Measurements from ENCODE around the gene ZNF2.

The ZNF2 gene

DNA sequence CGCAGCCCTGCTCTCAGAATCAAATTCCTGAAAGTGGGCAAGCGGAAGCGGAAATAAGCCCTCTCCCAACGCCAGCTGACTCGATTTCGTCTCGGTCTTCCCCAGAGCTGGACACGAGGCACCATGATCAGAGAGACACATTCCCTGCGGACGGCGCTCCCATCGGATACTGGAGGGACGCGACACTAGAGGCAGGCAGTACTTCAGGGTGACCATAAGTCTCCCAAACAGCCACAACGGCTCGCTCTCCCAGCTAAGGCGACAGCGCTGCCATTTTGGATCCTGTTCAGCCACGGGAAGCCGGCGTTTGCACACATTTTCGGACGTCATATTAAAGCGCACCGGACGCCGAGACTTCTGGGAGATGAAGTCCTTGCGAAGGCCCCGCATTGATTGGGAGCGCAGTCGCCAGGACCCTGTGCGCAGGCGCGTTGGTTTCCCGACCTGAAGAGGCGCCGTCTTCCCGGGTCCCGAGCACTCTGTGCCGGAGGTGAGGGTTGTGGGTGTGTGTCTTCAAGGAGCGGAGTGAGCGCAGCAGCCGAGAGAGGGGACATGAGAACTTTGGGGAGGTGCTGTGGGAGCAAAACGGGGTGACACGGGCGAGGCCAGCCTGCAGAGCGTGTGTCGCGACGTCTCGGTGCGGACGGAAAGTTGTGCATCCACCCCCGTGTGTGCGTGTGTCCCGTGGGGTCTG is at the start of gene ZNF2:
Gene ZNF2, plus strand, starts transcription at position 439 of the 694 bp plus-strand sequence. CDS start 10,418 bp downstream, outside the sequence.
- DNase-seq, result peak; percentile 97

GRCh38 chr2:95121093-95121406 is 44.6 kb upstream of the ZNF2 start:
- DNase-seq, result no peak

- DNase-seq, result peak; percentile 94
These were observed 44.0 kb upstream of the ZNF2 start, which contains the start of gene MRPS5 for GRCh38 chr2:95121407-95122196. Gene MRPS5 (minus strand): TSS chr2:95121808. CDS start chr2:95121791, 17 bp downstream.

DNA sequence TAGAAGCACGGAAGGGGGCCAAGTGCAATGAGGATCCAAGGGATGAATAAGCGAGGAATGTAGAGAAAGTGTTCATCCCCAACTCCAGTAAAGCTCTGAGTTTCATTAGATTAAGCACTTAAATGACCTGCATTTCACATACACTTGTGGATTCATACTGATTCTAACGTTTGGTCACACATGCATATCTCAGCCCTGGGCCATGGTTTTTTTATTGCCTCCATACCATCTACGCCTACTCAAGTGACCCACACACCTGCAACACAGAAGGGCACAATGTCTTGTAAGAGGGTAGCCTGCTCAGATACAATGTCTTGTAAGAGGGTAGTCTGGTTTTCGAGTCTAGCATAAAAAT is 43.4 kb upstream of the ZNF2 start:
- DNase-seq, result no peak

GRCh38 chr2:95138702-95139101 is 26.9 kb upstream of the ZNF2 start:
- no peak for DNase-seq

GRCh38 chr2:95143838-95144237 is 21.8 kb upstream of the ZNF2 start:
- DNase-seq, result no peak

- DNase-seq, result no peak
These were observed 16.1 kb upstream of the ZNF2 start for GRCh38 chr2:95149397-95149984.

DNA sequence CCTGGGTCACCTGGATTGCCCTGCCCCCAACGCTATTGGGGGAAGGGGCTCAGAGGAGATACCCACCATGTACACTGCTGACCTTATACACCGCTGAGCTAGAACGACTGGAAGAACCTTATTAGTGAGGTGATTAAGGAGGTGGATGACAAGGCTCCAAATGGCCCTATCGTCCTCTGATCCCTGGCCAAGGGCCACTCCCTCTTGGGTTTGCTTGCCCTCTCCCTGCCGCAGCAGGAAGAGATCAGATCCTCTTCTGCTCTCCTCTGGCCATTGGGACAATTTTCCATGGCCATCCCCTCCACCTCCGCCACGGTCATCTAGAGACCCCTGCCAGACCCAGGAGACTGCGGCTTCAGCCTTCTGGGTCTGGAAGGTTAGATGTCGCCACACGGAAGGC is 7.2 kb upstream of the ZNF2 start:
- DNase-seq, result no peak

DNA sequence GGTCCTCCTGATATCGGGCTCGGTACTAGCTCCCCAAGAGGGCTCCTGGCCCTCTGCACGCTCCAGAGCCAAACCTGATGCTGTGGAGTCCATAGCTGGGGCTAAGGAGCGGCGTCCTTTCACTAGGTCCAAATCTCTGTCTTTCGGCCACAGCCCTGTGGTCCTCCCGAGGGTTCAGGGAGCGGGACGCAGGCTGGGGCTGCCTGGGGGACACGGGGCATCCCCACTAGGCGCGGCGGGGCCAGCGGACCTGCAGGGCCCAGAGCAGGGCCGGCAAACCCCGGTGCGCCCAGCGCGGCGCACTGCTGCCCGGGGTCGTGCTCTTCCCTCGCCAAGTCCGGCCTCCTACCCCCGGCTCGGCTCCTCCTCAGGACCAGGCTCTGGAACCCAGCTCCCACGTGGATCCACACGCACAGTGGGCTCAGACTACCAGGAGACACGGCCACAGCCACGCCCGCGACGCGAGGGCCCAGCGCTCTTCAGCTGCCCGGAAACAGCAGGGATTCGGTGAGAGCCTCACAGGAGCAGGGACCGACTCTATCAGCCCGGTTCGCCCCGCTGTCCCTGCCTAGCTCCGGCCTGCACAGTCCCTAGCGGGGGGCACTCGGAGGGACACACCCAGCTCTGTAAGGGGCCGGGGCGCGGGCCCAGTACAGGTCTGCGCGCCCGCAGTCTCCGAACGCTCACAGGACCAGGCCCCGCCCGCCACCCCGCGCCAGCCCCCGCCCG is 6.6 kb upstream of the ZNF2 start:
- peak; percentile 38 for DNase-seq

DNA sequence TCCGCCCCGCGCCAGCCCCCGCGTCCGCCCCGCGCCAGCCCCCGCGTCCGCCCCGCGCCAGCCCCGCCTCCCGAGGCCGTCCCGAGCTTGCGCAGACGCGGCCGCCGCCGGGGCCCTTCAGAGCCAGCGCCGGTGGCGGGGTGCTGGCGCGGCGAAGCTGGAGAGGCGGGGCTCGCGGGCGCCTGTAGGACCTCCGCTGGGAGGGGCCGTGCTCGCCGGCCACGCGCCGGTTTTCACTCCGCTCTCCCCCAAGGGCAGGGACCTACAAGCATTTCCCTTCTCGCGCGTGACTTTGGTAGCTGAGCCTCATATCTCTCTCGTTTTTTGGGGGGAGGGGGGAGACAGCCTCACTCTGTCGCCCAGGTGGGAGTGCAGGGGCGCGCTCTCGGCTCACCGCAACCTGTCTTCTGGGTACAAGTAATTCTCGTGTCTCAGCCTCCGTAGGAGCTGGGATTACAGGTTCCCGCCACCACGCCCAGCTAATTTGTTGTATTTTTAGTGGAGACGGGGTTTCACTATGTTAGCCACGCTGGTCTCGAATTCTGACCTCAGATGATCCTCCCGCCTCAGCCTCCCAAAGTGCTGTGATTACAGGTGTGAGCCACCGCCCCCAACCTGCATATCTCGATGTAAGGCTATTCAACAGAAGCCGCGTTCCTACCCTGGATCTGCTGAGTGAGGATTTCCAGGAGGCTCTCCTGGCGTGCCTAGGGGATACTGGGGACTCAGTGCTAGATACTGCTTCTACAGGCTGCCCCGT is 5.7 kb upstream of the ZNF2 start, which contains the start of gene ZNF514:
Gene ZNF514, minus strand, starts transcription at position 159 of the 760 bp plus-strand sequence. CDS start 6,595 bp downstream, outside the sequence.
- DNase-seq, result peak; percentile 74

- no peak for DNase-seq
These were observed 609 bp upstream of the ZNF2 start for GRCh38 chr2:95165030-95165370.

- DNase-seq, result no peak
These were observed 605 bp downstream of the ZNF2 start for GRCh38 chr2:95166065-95166763.

- no peak for DNase-seq
These were observed 6.3 kb downstream of the ZNF2 start for GRCh38 chr2:95171902-95172301.

DNA sequence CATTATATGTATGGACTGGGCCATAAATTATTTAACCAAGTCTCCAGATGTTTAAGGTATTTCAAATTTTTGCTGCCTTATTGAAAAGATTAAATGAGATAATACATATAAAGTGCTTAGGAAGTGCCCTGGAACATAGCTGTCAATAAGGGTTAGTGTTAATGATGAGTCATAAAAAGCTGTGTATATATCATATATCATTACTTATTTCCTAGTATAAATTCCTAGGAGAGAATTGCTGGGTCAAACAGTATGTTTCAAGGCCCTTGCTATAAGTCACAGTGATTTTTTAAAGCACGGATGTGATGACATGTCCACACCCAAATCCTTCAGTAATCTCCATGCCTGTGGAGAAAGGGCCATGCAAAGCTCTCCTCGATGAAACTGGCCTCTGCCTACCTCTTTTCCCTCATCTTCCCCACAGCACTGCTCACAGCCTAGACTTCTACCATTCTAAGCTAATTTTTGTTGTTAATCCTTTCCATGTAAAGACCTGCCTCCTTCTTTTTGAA is 8.5 kb downstream of the ZNF2 start:
- DNase-seq, result no peak

DNA sequence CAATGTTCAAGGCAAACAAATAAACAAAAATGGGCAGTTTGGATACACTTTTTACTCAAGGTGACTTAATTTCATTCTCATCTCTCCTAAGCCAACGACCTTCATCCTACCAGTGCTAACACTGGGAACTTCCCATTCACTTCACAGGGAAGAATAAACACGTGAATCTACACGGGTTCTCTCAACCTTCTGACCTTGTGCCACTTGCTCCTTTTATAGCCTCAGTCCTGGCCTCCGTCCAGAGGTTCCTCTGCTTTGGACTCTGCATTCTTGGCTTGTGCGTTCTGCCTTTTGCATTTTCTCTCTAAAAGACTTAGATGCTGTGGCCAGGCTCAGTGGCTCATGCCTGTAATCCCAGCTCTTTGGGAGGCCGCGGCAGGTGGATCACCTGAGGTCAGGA is 13.8 kb downstream of the ZNF2 start:
- DNase-seq, result no peak

DNA sequence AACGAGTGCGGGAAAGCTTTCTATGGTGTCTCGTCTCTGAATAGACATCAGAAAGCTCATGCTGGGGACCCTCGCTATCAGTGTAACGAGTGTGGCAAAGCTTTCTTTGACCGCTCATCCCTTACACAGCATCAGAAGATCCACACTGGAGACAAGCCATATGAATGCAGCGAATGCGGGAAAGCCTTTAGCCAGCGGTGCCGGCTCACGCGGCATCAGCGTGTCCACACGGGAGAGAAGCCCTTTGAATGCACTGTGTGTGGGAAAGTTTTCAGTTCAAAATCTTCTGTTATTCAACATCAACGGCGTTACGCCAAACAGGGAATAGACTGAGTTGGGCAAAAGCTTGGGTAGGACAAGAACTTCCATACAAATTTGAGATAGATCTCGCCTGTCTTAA is 16.2 kb downstream of the ZNF2 start:
- no peak for DNase-seq

DNA sequence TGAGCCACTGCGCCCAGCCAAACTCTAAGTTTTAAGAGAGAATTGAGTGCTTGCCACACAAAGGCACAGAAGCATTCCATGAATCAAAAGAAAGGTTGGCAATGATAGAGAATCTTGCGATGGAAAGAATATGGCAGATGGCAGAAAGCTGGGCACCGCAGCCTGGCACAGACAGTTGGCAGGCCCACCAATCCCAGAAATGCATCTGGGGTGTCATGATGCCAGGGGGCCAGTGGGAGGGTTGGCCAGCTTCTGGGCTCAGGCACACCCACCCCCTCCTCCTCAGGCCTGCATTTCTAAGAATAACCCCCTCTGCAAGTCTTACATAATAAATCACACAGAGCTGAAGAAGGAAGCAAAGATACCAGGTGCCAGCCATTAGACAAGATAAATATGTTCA is 19.6 kb downstream of the ZNF2 start:
- no peak for DNase-seq

DNA sequence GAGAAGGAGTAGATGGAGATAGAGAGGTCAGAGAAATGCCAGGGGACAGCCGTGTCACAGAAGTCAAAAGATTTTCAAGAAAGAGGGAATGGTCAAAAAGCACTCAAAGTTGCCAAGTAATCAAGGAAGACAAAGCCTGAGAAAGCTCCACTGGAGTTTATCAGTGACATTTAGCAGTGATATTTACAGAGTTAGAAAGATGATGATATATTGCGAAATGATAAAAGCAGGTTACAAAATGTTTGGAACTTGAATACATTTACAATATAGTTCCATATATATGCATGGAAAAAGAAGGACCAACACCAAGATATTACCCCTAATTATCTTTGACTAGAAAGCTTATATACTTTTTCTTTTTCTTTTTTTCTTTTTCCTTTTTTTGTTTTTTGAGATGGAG is 20.4 kb downstream of the ZNF2 start:
- no peak for DNase-seq

- DNase-seq, result peak; percentile 71
These were observed 27.3 kb downstream of the ZNF2 start for GRCh38 chr2:95192956-95193355.

DNA sequence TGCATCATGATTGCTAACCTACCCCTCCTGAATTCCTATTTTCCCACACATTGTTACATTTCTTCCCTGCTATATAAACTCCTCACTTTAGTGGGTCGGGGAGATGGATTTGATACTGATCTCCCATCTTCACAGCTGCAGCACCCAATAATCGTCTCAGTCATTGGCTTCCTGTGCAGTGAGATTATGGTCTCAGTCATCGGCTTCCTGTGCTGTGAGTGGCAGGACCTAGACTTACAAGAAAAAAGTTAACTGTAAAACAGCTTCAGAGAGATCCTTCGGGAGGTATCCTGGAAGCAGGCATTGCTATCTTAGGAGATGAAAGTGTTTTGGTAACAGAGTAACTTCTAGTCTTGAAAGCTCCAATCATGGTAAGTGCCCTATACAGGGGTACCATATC is 38.3 kb downstream of the ZNF2 start:
- no peak for DNase-seq

- no peak for DNase-seq
These were observed 38.8 kb downstream of the ZNF2 start for GRCh38 chr2:95204396-95204795.

GRCh38 chr2:95206096-95206495 is 40.5 kb downstream of the ZNF2 start:
- no peak for DNase-seq
